HepG2 (cell line): ENCODE results near the gene ZNF780B.

Experiments
- ARNT2 ChIP-seq: sonication (generic); formaldehyde crosslinking; IDR thresholded peaks from 2 replicates; pipeline ENCODE4 v1.8.0; 2022; ENCODE audit warnings: mild to moderate bottlenecking, low read depth, missing genetic modification reagents, moderate library complexity
- CBFB ChIP-seq: sonication (generic); formaldehyde crosslinking; IDR thresholded peaks from 2 replicates; pipeline ENCODE4 v1.4.0; 2020; ENCODE audit warnings: missing genetic modification reagents
- CBX1 ChIP-seq: IDR thresholded peaks from one replicate; pipeline ENCODE4 v1.6.1; 2016; ENCODE audit warnings: antibody characterized with exemption, low read depth
- GABPA ChIP-seq, 2 experiments: IDR thresholded peaks; 2 replicates each; pipeline ENCODE4 v1.6.1; 2011 to 2016; ENCODE audit warnings: low read depth in 2 of 2, low read length in 1 of 2, missing biosample characterization in 1 of 2, missing genetic modification characterization in 1 of 2
- ISL2 ChIP-seq: sonication (generic); formaldehyde crosslinking; IDR thresholded peaks from 2 replicates; pipeline ENCODE4 v1.5.0; 2020; ENCODE audit warnings: missing genetic modification reagents
- NFRKB ChIP-seq: fragments of 450-650 bp; IDR thresholded peaks from 2 replicates; pipeline ENCODE4 v1.6.1; 2017
- POLR2A ChIP-seq, 2 experiments: IDR thresholded peaks; 2 replicates each; pipeline ENCODE4 v1.6.1; 2011; ENCODE audit warnings: low read depth in 2 of 2, low read length in 2 of 2, mild to moderate bottlenecking in 1 of 2, moderate library complexity in 1 of 2; ENCODE audit not compliant: insufficient read depth in 1 of 2
- POLR2AphosphoS5 ChIP-seq: IDR thresholded peaks from 2 replicates; pipeline ENCODE4 v1.6.1; 2012; ENCODE audit warnings: low read depth, low read length
- ZNF24 ChIP-seq: fragments of 450-650 bp; IDR thresholded peaks from 2 replicates; pipeline ENCODE4 v1.6.1; 2017; ENCODE audit warnings: antibody characterized with exemption, mild to moderate bottlenecking
- ZNF709 ChIP-seq: sonication (generic); formaldehyde crosslinking; IDR thresholded peaks from 2 replicates; pipeline ENCODE4 v1.5.0; 2020; ENCODE audit warnings: mild to moderate bottlenecking, missing genetic modification reagents
- TF ChIP-seq, protein P1 (sequence below): sonication (generic); formaldehyde crosslinking; IDR thresholded peaks from 2 replicates; pipeline ENCODE4 v1.5.0; 2020; ENCODE audit warnings: mild to moderate bottlenecking, missing genetic modification reagents, moderate library complexity

DNA sequence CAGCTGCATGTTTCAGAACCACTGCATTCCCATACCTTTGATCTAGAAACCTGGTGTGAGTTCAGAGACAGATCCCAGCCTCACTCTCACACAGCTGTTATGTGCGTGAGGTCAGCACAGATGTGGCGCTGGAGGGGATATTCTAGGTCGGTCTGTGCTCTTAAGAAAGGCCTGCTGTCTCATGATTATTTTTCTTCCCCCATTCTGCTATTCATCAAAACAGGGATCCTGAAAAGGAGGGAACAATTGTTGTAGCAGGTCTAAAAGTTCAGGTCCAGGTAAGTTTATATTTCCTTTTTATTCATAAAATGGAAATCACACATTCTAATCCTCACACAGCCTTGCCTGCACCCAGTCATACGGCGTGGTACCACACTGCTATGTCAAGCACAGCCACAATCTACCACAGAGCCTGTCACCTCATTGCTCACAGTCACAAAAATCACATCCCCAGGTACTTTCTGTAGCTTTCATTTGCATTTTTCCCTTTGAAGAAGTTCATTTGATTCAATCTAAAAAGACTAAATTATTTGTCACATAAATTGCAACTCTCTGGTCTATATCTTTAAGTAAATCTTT lies 58.3 kb downstream of the ZNF780B start:
- TF ChIP-seq ZNF709 (CRISPR knock-in tag) (no peak), CBFB (CRISPR knock-in tag) (no peak), ZNF24 (no peak), NFRKB (no peak), GABPA (IDR thresholded peaks at IDR 0.05; ENCODE audit: low read depth, low read length) (no peak), GABPA (CRISPR knock-in tag; IDR thresholded peaks at IDR 0.05; ENCODE audit: low read depth) (no peak), POLR2AphosphoS5 (no peak), ISL2 (CRISPR knock-in tag) (no peak), POLR2A (IDR thresholded peaks at IDR 0.05; ENCODE audit: insufficient read depth in 1 of 2, low read depth in 2 of 2, low read length in 2 of 2) (no peak), CBX1 (no peak), ARNT2 (CRISPR knock-in tag) (no peak)
- TF ChIP-seq, protein P1, sequence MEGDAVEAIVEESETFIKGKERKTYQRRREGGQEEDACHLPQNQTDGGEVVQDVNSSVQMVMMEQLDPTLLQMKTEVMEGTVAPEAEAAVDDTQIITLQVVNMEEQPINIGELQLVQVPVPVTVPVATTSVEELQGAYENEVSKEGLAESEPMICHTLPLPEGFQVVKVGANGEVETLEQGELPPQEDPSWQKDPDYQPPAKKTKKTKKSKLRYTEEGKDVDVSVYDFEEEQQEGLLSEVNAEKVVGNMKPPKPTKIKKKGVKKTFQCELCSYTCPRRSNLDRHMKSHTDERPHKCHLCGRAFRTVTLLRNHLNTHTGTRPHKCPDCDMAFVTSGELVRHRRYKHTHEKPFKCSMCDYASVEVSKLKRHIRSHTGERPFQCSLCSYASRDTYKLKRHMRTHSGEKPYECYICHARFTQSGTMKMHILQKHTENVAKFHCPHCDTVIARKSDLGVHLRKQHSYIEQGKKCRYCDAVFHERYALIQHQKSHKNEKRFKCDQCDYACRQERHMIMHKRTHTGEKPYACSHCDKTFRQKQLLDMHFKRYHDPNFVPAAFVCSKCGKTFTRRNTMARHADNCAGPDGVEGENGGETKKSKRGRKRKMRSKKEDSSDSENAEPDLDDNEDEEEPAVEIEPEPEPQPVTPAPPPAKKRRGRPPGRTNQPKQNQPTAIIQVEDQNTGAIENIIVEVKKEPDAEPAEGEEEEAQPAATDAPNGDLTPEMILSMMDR (CRISPR knock-in tag), result no peak
